KOPT-K1 (cell line): ENCODE measurements around the gene FBLN2.

Experiments
- H3K27ac ChIP-seq: fragments of 200-600 bp; sonication (generic); 2 replicates; pipeline ENCODE4 v1.5.1; 2016; ENCODE audit warnings: antibody characterized with exemption, mild to moderate bottlenecking, low read depth, low read length; ENCODE audit not compliant: poor library complexity, severe bottlenecking
- H3K36me3 ChIP-seq: fragments of 200-600 bp; sonication (generic); 2 replicates; pipeline ENCODE4 v1.5.1; 2017; ENCODE audit warnings: antibody characterized with exemption, mild to moderate bottlenecking, low read length, moderate library complexity; ENCODE audit not compliant: insufficient read depth
- H3K9me3 ChIP-seq: fragments of 200-600 bp; sonication (generic); 2 replicates; pipeline ENCODE4 v1.5.1; 2017; ENCODE audit warnings: antibody characterized with exemption, low read length, mild to moderate bottlenecking; ENCODE audit not compliant: insufficient read depth, poor library complexity, severe bottlenecking

Gene FBLN2

DNA sequence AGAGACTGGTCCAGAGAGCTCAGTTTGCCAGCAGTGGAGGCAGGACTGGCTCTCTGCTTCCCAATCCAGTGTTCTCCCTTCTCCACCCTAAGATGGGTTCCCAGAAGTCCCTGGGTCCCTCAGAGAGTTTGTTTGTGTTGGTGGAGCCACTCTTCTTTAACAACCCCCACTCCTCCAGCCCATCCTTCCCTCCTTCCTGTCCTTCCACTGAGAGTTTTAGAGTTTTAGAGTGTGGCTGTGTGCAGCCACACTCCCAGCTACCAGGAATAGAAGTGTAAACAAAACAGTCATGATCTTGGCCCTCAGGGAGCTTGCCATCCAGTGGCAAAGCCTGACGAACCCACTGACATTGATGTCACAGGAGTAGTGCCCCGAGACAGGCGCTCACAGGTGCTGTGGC is 12.5 kb upstream of the FBLN2 start:
- peaks cover 4% of the 10 kb centered on the region for H3K9me3 ChIP-seq
- no peaks in the 10 kb centered on the region for H3K36me3 ChIP-seq
- H3K27ac ChIP-seq = peak overlapping the region; percentile 54

GRCh38 chr3:13536832-13537231 is 12.1 kb upstream of the FBLN2 start:
- no peaks in the 10 kb centered on the region for H3K36me3 ChIP-seq
- H3K9me3 ChIP-seq = peaks cover 8% of the 10 kb centered on the region
- peak overlapping the region; percentile 54 for H3K27ac ChIP-seq

GRCh38 chr3:13537244-13537908 is 11.5 kb upstream of the FBLN2 start:
- Histone ChIP-seq H3K27ac (peak overlapping the region; percentile 54), H3K9me3 (peaks cover 13% of the 10 kb centered on the region), H3K36me3 (no peaks in the 10 kb centered on the region)

- Histone ChIP-seq H3K36me3 (no peaks in the 10 kb centered on the region), H3K9me3 (peaks cover 16% of the 10 kb centered on the region), H3K27ac (no peak overlapping the region)
Measured at GRCh38 chr3:13537909-13538296, 11.0 kb upstream of the FBLN2 start.

DNA sequence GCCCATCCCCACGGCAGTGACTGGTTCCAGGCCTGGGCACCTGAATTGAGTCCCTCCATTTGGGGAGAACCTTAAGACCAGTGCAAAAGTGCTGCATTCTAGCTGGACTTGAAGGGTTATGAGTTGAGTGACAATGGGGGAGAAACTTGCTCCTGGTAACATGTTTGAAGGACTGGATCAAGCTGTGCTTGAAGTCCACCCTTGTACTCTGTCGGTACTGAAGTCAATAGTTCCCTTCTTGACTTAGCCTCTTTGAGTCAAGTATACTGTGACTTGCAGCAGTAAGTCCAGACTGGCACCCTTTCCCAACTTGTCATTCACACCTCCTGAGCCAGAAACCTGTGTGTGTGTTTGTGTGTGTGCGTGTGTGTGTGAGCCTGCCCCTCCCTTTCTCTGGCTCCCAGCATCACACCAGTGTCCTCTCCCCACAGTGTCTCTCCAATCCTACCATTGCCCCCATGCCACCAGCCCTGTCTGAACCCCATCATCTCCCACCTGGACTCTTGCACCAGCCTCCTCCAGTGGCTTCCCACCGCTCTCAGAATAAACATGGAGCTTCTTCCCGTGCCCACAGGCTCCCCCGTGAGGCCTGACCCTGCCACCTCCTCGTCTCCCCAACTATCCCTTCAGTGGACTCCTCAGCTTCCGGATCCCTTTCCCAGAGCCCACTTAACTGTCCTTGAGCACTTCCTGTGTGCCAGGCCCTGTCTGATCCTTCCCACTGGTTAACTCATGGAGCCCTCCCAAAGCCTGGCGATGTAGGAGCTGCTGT is 10.2 kb upstream of the FBLN2 start:
- no peak overlapping the region for H3K27ac ChIP-seq
- no peaks in the 10 kb centered on the region for H3K36me3 ChIP-seq

DNA sequence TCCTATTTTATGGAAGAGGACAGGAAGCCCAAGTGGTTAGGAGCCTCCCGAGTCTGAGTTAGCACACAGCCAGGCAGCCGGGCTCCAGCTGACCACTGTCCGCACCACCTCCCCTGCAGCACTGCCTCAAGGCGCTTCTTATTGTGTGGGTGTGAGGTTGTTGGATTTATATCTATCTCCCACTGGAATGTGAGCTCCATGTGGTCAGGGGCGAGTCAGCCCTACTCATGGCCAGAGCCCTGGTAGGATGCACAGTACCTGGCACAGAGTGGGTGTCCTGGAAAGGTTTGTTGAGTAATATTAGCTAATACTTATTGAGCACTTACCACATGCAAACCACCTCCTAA is 9.7 kb upstream of the FBLN2 start:
- Histone ChIP-seq H3K36me3 (no peaks in the 10 kb centered on the region), H3K9me3 (peaks cover 16% of the 10 kb centered on the region), H3K27ac (no peak overlapping the region)

More for the DNA sequence above, 10.2 kb upstream of the FBLN2 start:
- peaks cover 16% of the 10 kb centered on the region for H3K9me3 ChIP-seq

DNA sequence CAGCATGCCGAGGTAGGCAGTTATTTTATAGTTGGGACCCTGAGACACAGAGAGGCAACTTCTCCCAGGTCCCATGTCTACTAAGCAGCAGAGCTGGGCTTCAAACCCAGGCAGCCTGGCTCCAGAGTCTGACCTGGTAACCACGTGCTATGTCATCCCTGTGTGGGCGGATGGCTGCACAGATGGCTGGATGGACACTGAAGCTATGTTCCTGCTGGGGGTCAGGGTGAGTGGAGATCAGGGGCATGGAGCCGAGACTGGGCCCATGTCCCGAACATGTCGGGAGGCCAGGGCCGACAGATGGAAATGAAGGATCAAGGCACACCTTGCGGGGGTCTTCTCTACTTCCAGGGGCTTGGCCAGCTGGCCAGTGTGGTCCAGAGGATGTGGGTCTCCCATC is 9.3 kb upstream of the FBLN2 start:
- no peak overlapping the region for H3K27ac ChIP-seq
- peaks cover 16% of the 10 kb centered on the region for H3K9me3 ChIP-seq
- H3K36me3 ChIP-seq = no peaks in the 10 kb centered on the region

- Histone ChIP-seq H3K27ac (peak overlapping the region; percentile 11), H3K9me3 (peaks cover 16% of the 10 kb centered on the region), H3K36me3 (no peaks in the 10 kb centered on the region)
Measured at GRCh38 chr3:13540297-13540995, 8.5 kb upstream of the FBLN2 start.

DNA sequence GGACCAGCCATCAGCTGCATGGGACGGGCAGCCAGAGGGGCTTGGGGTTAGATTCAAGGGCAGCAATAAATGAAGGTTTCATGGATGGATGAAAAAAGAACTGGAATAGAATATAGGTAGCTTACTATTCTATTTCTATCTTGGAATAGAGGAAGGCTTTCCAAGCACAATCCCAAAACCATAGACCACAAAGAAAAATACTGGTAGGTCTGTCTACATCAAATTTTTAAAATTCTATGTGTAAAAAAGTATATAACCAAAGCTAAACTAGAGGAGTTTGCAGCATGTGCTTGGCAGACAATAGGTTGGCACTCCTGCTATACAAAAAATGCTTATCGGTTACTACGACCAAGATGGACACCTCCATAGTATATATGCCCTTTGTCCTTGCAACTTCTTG is 7.2 kb upstream of the FBLN2 start:
- Histone ChIP-seq H3K27ac (no peak overlapping the region), H3K9me3 (peaks cover 16% of the 10 kb centered on the region), H3K36me3 (no peaks in the 10 kb centered on the region)

DNA sequence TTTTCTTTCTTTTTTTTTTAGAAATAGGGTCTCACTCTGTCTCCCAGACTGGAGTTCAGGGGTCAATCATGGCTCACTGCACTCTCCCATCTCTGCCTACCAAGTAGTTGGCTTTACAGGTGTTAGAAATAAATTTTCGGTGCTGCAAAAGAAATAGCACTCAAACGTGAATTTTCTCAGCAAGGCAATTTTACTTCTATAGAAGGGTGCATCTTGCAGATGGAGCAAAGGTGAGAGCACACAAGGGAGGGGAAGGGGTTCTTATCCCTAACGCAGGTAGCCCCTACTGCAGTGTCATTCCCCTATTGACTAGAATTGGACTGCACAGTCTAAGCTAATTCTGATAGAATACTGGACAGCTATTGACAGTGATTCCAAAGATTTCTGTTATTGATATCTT is 6.8 kb upstream of the FBLN2 start:
- Histone ChIP-seq H3K36me3 (no peaks in the 10 kb centered on the region), H3K9me3 (peaks cover 16% of the 10 kb centered on the region), H3K27ac (no peak overlapping the region)

DNA sequence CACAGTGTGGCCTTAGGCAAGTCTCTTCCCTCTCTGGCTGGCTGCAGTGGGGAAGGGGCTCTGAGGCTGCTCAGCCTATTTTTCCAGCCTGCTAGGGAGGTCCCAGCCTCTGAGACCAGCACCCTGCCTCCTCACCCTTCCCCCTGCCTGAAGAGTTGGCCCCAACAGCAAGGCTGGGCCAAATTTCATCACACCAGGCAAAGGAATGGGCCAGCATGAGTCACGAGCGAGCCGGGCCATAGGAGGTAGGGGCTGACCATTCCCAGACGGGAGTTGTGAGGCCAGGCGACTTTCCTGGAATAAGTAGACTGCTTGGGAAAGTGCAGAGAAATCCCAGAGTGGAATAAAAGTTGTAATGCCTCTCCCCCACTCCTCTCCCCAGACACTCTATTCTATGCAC is 5.7 kb upstream of the FBLN2 start:
- Histone ChIP-seq H3K36me3 (no peaks in the 10 kb centered on the region), H3K27ac (peak overlapping the region; percentile 64), H3K9me3 (peaks cover 16% of the 10 kb centered on the region)

DNA sequence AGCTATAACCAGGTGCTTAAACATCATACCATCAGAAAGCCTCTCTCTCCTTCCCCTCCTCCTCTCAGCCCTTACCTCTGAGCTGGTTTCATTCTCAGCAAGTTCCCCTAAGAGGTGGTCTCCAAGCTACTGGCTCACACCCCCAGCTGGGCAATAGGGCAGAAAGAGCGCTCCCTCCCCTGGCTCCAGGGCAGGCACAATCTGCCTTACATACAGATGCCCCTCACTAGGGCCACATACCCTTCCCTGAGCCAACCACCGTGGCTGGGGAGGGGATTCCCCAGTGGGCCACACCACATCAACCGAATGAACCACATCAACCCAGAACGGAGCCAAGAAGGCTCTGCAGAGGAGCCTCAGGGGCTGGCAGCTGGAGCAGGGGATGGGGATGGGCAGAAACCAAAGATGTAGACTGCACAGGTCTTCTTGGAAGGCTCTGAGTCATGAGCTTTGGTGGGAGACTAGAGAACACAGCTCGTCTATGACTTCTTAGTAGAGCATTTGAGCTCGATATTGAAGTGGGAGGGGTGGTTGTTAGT is 4.6 kb upstream of the FBLN2 start:
- H3K9me3 ChIP-seq = peaks cover 16% of the 10 kb centered on the region

DNA sequence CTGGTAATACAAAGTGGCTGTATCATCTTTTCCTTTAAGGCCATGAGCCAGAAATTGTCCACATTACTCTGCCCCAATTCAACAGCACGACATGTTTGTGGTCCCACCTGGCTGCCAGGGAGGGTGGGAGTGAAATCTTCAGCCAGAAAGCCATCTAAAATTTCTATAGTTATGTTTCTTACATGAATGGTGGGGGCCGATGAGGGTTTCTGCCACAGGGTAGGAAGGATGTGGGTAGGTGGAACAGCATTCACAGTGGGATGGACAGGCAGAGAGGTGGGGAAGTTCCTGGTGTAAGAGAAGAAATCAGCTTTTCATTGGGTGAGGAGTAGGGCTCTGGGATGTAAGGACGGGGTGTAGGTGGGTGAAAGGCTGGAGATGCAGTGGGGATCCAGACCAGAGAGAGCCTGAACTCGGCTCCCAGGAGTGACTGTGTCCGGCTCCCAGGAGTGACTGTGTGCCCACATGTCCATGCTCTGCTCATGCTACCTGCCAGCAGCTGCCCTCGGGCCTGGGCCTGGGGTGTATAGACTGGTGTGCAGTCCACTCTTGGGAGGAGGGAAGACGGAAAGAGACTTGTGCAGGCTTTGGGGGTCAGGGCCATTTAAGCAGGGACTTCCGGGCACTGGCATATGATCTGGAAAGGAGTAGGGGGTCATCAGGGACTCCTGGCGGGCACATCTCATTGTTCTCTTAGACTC is 3.8 kb upstream of the FBLN2 start:
- Histone ChIP-seq H3K9me3 (peaks cover 16% of the 10 kb centered on the region), H3K27ac (peak overlapping the region; percentile 64), H3K36me3 (no peaks in the 10 kb centered on the region)

More for the DNA sequence above, 4.6 kb upstream of the FBLN2 start:
- no peaks in the 10 kb centered on the region for H3K36me3 ChIP-seq
- H3K27ac ChIP-seq = peak overlapping the region; percentile 64

DNA sequence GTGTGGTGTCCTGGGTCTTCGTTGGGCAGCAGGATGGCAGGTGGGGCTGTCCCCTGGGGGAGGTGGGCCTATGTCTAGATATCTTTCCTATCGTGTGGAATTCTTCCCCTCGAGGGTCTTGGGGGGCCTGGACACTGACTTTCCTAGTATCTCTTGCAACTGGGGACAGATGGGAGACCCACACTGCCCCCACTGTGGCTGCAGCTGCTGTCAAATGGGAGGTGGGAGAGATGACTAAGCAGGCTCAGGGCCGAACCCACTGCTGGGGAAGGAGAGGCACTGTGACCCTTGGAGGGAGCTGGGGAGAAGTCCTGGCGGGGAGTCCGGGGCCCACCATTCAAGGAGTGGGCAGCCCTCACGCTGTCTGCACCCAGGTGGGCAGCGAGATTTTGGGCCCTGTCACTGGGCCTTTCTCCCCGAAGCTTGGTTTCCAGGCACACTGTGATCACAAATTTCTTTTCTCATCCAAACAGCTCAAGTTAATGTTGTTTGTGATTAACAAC is 2.9 kb upstream of the FBLN2 start:
- H3K9me3 ChIP-seq = peaks cover 16% of the 10 kb centered on the region
- no peaks in the 10 kb centered on the region for H3K36me3 ChIP-seq
- H3K27ac ChIP-seq = peak overlapping the region; percentile 64
